ENCODE results near the gene NRARP.

NRARP gene

GRCh38 chr9:137273095-137273490, 29.0 kb downstream of the NRARP start:
- TF ChIP-seq EZH2phosphoT487 (IDR thresholded peaks at IDR 0.05; ENCODE audit: low read length) = no peak
- no peak for TF ChIP-seq CTCF (IDR thresholded peaks at IDR 0.05; ENCODE audit: low read length)
- TF ChIP-seq EZH2 (optimal IDR thresholded peaks at IDR 0.05; ENCODE audit: low read depth, low read length) = no peak
- Histone ChIP-seq H3F3A (ENCODE audit: insufficient read depth, low read length) (peaks cover 8% of the 10 kb centered on the region; the same call in 1 of the 2 replicates), H3K27me3 (replicated peaks; ENCODE audit: insufficient read depth, low read length) (no peaks in the 10 kb centered on the region), H2AFZ (ENCODE audit: low read length) (no peak overlapping the region), H3K4me3 (ENCODE audit: low read length) (no peak overlapping the region), H3K9me2 (replicated peaks; ENCODE audit: insufficient read depth, low read length) (no peaks in the 10 kb centered on the region), H3K36me3 (replicated peaks; ENCODE audit: insufficient read depth, low read length) (no peaks in the 10 kb centered on the region), H4K20me1 (ENCODE audit: insufficient read depth, low read length) (no peaks in the 10 kb centered on the region), H3K79me2 (ENCODE audit: low read length) (peaks cover 10% of the 10 kb centered on the region; the same call in 1 of the 2 replicates), H3K4me1 (ENCODE audit: low read length) (peaks cover 19% of the 10 kb centered on the region), H3K9ac (ENCODE audit: low read length) (no peak overlapping the region), H3K9me3 (replicated peaks; ENCODE audit: insufficient read depth, low read length) (no peaks in the 10 kb centered on the region), H3K27ac (ENCODE audit: low read length) (no peak overlapping the region), H3K4me2 (ENCODE audit: low read depth, low read length) (no peak overlapping the region)
- no peak for DNase-seq

GRCh38 chr9:137272241-137273094, 29.6 kb downstream of the NRARP start:
- H3K9ac ChIP-seq (ENCODE audit: low read length) = no peak overlapping the region
- TF ChIP-seq EZH2phosphoT487 (IDR thresholded peaks at IDR 0.05; ENCODE audit: low read length) = no peak
- no peak for DNase-seq
- 0 out of 2 replicates have a peak, but pooled peaks cover 5% of the 10 kb centered on the region for H3K79me2 ChIP-seq (ENCODE audit: low read length)
- H3K27me3 ChIP-seq (replicated peaks; ENCODE audit: insufficient read depth, low read length) = no peaks in the 10 kb centered on the region
- no peak overlapping the region for H2AFZ ChIP-seq (ENCODE audit: low read length)
- H3K36me3 ChIP-seq (replicated peaks; ENCODE audit: insufficient read depth, low read length) = no peaks in the 10 kb centered on the region
- no peak overlapping the region for H3K27ac ChIP-seq (ENCODE audit: low read length)
- no peaks in the 10 kb centered on the region for H3K9me3 ChIP-seq (replicated peaks; ENCODE audit: insufficient read depth, low read length)
- peaks cover 23% of the 10 kb centered on the region for H3K4me1 ChIP-seq (ENCODE audit: low read length)
- peaks cover 8% of the 10 kb centered on the region; the same call in 1 of the 2 replicates for H3F3A ChIP-seq (ENCODE audit: insufficient read depth, low read length)
- H3K9me2 ChIP-seq (replicated peaks; ENCODE audit: insufficient read depth, low read length) = no peaks in the 10 kb centered on the region
- H4K20me1 ChIP-seq (ENCODE audit: insufficient read depth, low read length) = no peaks in the 10 kb centered on the region
- no peak overlapping the region for H3K4me3 ChIP-seq (ENCODE audit: low read length)
- no peak overlapping the region for H3K4me2 ChIP-seq (ENCODE audit: low read depth, low read length)

GRCh38 chr9:137271696-137272076, 30.4 kb downstream of the NRARP start:
- Histone ChIP-seq H4K20me1 (ENCODE audit: insufficient read depth, low read length) (no peaks in the 10 kb centered on the region), H3K27ac (ENCODE audit: low read length) (no peak overlapping the region), H3K27me3 (replicated peaks; ENCODE audit: insufficient read depth, low read length) (no peaks in the 10 kb centered on the region), H3K4me1 (ENCODE audit: low read length) (peaks cover 20% of the 10 kb centered on the region), H3K9me2 (replicated peaks; ENCODE audit: insufficient read depth, low read length) (no peaks in the 10 kb centered on the region), H3K79me2 (ENCODE audit: low read length) (0 out of 2 replicates have a peak, but pooled peaks cover 5% of the 10 kb centered on the region), H2AFZ (ENCODE audit: low read length) (no peak overlapping the region), H3K9me3 (replicated peaks; ENCODE audit: insufficient read depth, low read length) (no peaks in the 10 kb centered on the region), H3K36me3 (replicated peaks; ENCODE audit: insufficient read depth, low read length) (no peaks in the 10 kb centered on the region), H3K9ac (ENCODE audit: low read length) (no peak overlapping the region), H3K4me2 (ENCODE audit: low read depth, low read length) (no peak overlapping the region), H3F3A (ENCODE audit: insufficient read depth, low read length) (peaks cover 8% of the 10 kb centered on the region; the same call in 1 of the 2 replicates), H3K4me3 (ENCODE audit: low read length) (no peak overlapping the region)
- DNase-seq = no peak
- no peak for TF ChIP-seq EZH2phosphoT487 (IDR thresholded peaks at IDR 0.05; ENCODE audit: low read length)
- no peak for TF ChIP-seq EZH2 (optimal IDR thresholded peaks at IDR 0.05; ENCODE audit: low read depth, low read length)
- no peak for TF ChIP-seq CTCF (IDR thresholded peaks at IDR 0.05; ENCODE audit: low read length)
